Panc1 (cell line): ENCODE results near the gene NPLOC4. TPM values are rescaled to one million over a fixed set of nuclear protein-coding genes. Genes with fewer than 3 reads are reported as not detected.

Experiments used
- ATAC-seq: fragments of 200-7000 bp; cut with Tn5 transposase; 2 replicates; pipeline ENCODE4 v1.9.1; 2020; ENCODE audit warnings: mild to moderate bottlenecking, moderate library complexity
- BruUV-seq: library from RNA; stranded (reverse); fragments of 400-500 nt; replicated peaks from 2 replicates; lab custom pipeline; 2021; lab: Mats Ljungman, UMichigan
- CTCF ChIA-PET: fragments of 300-600 bp; sonication (Branson Sonifier 250); formaldehyde crosslinking; loops from one replicate; lab custom pipeline; 2022; ENCODE audit warnings: antibody characterized with exemption; lab: Charles Lee
- POLR2A ChIA-PET: fragments of 300-600 bp; sonication (Branson Sonifier 250); formaldehyde crosslinking; loops from one replicate; lab custom pipeline; 2022; ENCODE audit warnings: antibody characterized with exemption; lab: Charles Lee
- DNase-seq: peaks from one replicate; pipeline ENCODE4 v3.0.0-alpha.2; 2010; ENCODE audit warnings: low read depth, low spot score
- H3K27ac ChIP-seq: 2 replicates; pipeline ENCODE4 v1.5.1; 2011; ENCODE audit warnings: mild to moderate bottlenecking, low read length, inconsistent platforms
- H3K27me3 ChIP-seq: fragments of 200-500 bp; sonication (Bioruptor generic); 2 replicates; pipeline ENCODE4 v1.6.0; 2014; ENCODE audit warnings: low read length, inconsistent platforms; ENCODE audit not compliant: control insufficient read depth, insufficient read depth
- H3K36me3 ChIP-seq: fragments of 200-500 bp; sonication (Bioruptor generic); 2 replicates; pipeline ENCODE4 v1.5.1; 2014; ENCODE audit warnings: inconsistent platforms, mild to moderate bottlenecking, low read length, moderate library complexity; ENCODE audit not compliant: control insufficient read depth, insufficient read depth
- H3K4me1 ChIP-seq: 2 replicates; pipeline ENCODE4 v1.5.1; 2011; ENCODE audit warnings: inconsistent platforms, mild to moderate bottlenecking, low read length, moderate library complexity; ENCODE audit not compliant: control insufficient read depth, insufficient read depth
- H3K4me3 ChIP-seq, 2 experiments: 2 replicates each; pipeline ENCODE4 v1.5.1; 2011 to 2012; ENCODE audit warnings: low read depth in 2 of 2, low read length in 2 of 2, mild to moderate bottlenecking in 2 of 2, inconsistent platforms in 1 of 2, moderate library complexity in 1 of 2
- H3K9me3 ChIP-seq: fragments of 200-500 bp; sonication (Bioruptor generic); 2 replicates; pipeline ENCODE4 v1.5.1; 2014; ENCODE audit warnings: low read depth, mild to moderate bottlenecking, inconsistent platforms, low read length, moderate library complexity; ENCODE audit not compliant: control insufficient read depth, insufficient read depth
- POLR2AphosphoS5 ChIP-seq: IDR thresholded peaks from 2 replicates; pipeline ENCODE4 v1.6.1; 2012; ENCODE audit warnings: mild to moderate bottlenecking, low read depth, low read length, moderate library complexity
- REST ChIP-seq, 2 experiments: IDR thresholded peaks; 2 replicates each; pipeline ENCODE4 v1.6.1; 2011 to 2012; ENCODE audit warnings: low read depth in 2 of 2, control low read depth in 1 of 2, low read length in 1 of 2, mild to moderate bottlenecking in 1 of 2, moderate library complexity in 1 of 2; ENCODE audit not compliant: insufficient read depth in 1 of 2
- SIN3A ChIP-seq: IDR thresholded peaks from 2 replicates; pipeline ENCODE4 v1.6.1; 2012; ENCODE audit warnings: low read depth, mild to moderate bottlenecking, low read length, moderate library complexity, borderline replicate concordance; ENCODE audit not compliant: insufficient read depth
- in situ Hi-C: cut with HindIII; loops from 2 replicates; pipeline ENCODE4 v1.10.0; 2016; ENCODE audit warnings: low sequenced_read_pairs, low pct_unique_long_range_greater_than_20kb
- intact Hi-C: fragments of 100-400 bp; cut with micrococcal nuclease; formaldehyde crosslinking; loops from one replicate; pipeline ENCODE4 v1.10.0; 2022; ENCODE audit not compliant: unreplicated experiment
- total RNA-seq: library from RNA; stranded (reverse); gene quantifications from one replicate; pipeline ENCODE4 v1.2.1, GENCODE V29; 2021; ENCODE audit not compliant: unreplicated experiment
- TF ChIP-seq, protein P1 (sequence below): fragments of 450-650 bp; IDR thresholded peaks from 2 replicates; pipeline ENCODE4 v1.5.1; 2017; ENCODE audit warnings: mild to moderate bottlenecking

The NPLOC4 gene
- total RNA-seq, 1 experiment from 2014 or later: 246 TPM

- H3K27me3 ChIP-seq: no peaks in the 10 kb centered on the region
- TF ChIP-seq REST (IDR thresholded peaks at IDR 0.05; ENCODE audit: insufficient read depth in 1 of 2, low read depth in 2 of 2, low read length in 1 of 2): no peak
- TF ChIP-seq POLR2AphosphoS5: peak; percentile 40; the same call in 1 of the 2 replicates
- peaks cover 68% of the 10 kb centered on the region for H3K4me1 ChIP-seq
- H3K36me3 ChIP-seq: peaks cover 9% of the 10 kb centered on the region
- H3K4me3 ChIP-seq: no peak overlapping the region
- peak overlapping the region; percentile 39 for H3K27ac ChIP-seq
- BruUV-seq: no TSS peak
- in situ Hi-C loops (no loop called here), intact Hi-C loops (no loop called here)
- CTCF ChIA-PET: no interaction called here
- H3K9me3 ChIP-seq: no peaks in the 10 kb centered on the region
- POLR2A ChIA-PET: interaction anchor here (1.2 kb wide), 1 partner anchor 9 kb away, joined by 3 read pairs; the partner anchor contains the start of gene FAAP100
- no peak for ATAC-seq
- DNase-seq: no peak
Observed at GRCh38 chr17:81543756-81544155, 93.2 kb downstream of the NPLOC4 start.

GRCh38 chr17:81543339-81543675 is 93.6 kb downstream of the NPLOC4 start:
- TF ChIP-seq SIN3A: no peak
- TF ChIP-seq POLR2AphosphoS5: 0 out of 2 replicates have a peak, but pooled peaks have one; percentile 2
- Histone ChIP-seq H3K4me1 (peaks cover 73% of the 10 kb centered on the region), H3K4me3 (no peak overlapping the region), H3K27me3 (no peaks in the 10 kb centered on the region), H3K9me3 (no peaks in the 10 kb centered on the region), H3K36me3 (peaks cover 9% of the 10 kb centered on the region), H3K27ac (peak overlapping the region; percentile 39)
- intact Hi-C loops (no loop called here), in situ Hi-C loops (no loop called here)
- ATAC-seq (no peak), DNase-seq (no peak)
- POLR2A ChIA-PET: interaction anchor here (1.2 kb wide), 1 partner anchor 9 kb away, joined by 3 read pairs; the partner anchor contains the start of gene FAAP100
- CTCF ChIA-PET: no interaction called here
- no TSS peak for BruUV-seq

GRCh38 chr17:81542431-81543338 is 94.2 kb downstream of the NPLOC4 start:
- CTCF ChIA-PET: no interaction called here
- H3K4me1 ChIP-seq: peaks cover 74% of the 10 kb centered on the region
- H3K4me3 ChIP-seq: no peak overlapping the region
- in situ Hi-C loops: no loop called here
- ATAC-seq (no peak), DNase-seq (no peak)
- no peaks in the 10 kb centered on the region for H3K9me3 ChIP-seq
- TF ChIP-seq POLR2AphosphoS5: peak; percentile 82
- TF ChIP-seq, protein P1, sequence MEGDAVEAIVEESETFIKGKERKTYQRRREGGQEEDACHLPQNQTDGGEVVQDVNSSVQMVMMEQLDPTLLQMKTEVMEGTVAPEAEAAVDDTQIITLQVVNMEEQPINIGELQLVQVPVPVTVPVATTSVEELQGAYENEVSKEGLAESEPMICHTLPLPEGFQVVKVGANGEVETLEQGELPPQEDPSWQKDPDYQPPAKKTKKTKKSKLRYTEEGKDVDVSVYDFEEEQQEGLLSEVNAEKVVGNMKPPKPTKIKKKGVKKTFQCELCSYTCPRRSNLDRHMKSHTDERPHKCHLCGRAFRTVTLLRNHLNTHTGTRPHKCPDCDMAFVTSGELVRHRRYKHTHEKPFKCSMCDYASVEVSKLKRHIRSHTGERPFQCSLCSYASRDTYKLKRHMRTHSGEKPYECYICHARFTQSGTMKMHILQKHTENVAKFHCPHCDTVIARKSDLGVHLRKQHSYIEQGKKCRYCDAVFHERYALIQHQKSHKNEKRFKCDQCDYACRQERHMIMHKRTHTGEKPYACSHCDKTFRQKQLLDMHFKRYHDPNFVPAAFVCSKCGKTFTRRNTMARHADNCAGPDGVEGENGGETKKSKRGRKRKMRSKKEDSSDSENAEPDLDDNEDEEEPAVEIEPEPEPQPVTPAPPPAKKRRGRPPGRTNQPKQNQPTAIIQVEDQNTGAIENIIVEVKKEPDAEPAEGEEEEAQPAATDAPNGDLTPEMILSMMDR: no peak
- intact Hi-C loops: no loop called here
- H3K36me3 ChIP-seq: peaks cover 9% of the 10 kb centered on the region
- no TSS peak for BruUV-seq
- H3K27ac ChIP-seq: 0 out of 2 replicates have a peak overlapping the region, but pooled peaks have one; percentile 44
- no peaks in the 10 kb centered on the region for H3K27me3 ChIP-seq
- POLR2A ChIA-PET: no interaction called here
